HL-60/S4 treated with phorbol 12-myristate 13-acetate at 8.2 ng/mL for 4 days and 3 days (cell line): ENCODE measurements around the gene CDCA5.

Experiments
- in situ Hi-C: fragments of 300-500 bp; cut with MboI; formaldehyde crosslinking; loops from 2 replicates; pipeline ENCODE4 v1.15.0; 2022; ENCODE audit warnings: low sequenced_read_pairs

CDCA5 gene, protein sequence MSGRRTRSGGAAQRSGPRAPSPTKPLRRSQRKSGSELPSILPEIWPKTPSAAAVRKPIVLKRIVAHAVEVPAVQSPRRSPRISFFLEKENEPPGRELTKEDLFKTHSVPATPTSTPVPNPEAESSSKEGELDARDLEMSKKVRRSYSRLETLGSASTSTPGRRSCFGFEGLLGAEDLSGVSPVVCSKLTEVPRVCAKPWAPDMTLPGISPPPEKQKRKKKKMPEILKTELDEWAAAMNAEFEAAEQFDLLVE

GRCh38 chr11:65083834-65084597, at the start of gene CDCA5, which contains the start of gene ZFPL1:
Gene CDCA5 (minus strand): TSS chr11:65084040. CDS start chr11:65083978, 62 bp downstream.
Gene ZFPL1 (plus strand): TSS chr11:65084222. CDS start chr11:65084699, 477 bp downstream.
- in situ Hi-C loops = no loop called here

- in situ Hi-C loops = no loop called here
Measured at GRCh38 chr11:65132988-65133700, 49.3 kb upstream of the CDCA5 start.

DNA sequence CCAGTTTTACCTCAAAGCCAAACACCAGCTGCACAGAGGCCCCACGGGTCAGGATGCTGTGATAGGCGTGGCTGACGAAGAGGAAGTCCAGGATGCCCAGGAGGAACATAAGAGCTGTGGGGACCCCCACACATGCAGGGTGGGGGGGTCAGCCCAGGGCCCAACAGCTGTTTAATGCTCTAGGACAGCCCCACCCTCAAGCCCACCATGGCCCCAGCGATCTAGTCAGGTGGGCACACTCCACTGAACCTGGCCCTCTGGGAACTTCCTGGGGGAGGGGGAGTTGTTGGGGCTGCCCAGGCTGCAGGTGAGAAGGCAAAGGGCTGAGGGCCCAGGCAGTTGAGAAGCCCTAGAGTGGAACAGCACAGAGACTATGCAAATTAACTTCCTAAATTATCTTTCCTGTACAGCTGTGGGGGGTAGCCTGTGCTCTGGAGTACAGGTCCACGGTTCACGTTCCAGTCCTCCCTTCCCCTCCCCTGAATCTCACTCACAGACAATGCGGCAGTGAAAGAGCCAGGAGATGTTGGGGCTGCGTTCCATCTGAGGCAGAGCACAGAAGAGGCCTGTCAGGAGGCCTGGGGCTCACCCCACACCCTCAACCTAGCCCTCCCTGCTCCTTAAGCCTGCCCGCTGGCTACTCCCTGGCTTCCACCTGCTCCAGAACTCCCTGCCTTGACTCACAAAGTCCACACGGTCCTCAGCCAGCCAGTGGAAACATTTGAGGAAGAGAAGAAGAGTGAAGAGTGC, 48.6 kb upstream of the CDCA5 start:
- in situ Hi-C loops = no loop called here

GRCh38 chr11:65131895-65132237, 48.0 kb upstream of the CDCA5 start:
- in situ Hi-C loops = no loop called here

GRCh38 chr11:65131417-65131776, 47.6 kb upstream of the CDCA5 start:
- in situ Hi-C loops = no loop called here

DNA sequence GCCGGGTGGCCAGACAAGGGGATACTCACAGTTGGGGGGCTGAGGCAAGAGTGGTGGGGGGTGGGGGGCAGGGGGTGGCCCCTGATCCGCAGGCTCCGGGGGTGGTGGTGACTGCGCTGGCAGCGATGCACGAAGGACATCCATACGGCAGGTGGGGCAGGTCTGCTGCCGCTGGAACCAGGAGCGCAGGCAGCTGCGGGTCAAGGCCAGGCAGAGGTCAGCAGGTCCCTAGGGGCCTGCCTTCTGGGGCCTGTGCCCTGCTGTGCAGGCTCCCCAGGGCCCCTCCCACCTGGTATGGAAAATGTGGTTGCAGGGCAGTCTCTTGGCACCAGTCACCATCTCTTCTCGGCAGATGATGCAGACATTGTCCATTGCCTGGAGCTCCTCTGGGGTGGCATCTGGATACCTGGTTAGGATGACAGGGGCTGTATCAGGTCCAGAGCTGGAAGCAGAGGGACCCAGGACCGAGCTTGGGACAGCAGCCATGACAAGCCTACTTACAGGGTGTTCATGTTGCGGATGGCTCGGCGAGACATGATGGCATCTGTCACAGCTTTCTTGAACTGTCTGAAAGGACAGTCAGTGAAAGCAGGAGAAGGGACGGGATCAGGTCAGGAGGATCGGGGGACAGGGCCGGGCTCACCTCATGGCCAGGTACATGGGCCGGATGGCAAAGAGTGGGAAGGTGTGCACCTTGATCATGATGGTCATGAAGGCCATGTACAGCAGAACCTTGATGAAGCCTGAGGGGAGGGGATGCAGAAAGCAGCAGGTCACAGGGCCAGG, 47.0 kb upstream of the CDCA5 start:
- in situ Hi-C loops = no loop called here

DNA sequence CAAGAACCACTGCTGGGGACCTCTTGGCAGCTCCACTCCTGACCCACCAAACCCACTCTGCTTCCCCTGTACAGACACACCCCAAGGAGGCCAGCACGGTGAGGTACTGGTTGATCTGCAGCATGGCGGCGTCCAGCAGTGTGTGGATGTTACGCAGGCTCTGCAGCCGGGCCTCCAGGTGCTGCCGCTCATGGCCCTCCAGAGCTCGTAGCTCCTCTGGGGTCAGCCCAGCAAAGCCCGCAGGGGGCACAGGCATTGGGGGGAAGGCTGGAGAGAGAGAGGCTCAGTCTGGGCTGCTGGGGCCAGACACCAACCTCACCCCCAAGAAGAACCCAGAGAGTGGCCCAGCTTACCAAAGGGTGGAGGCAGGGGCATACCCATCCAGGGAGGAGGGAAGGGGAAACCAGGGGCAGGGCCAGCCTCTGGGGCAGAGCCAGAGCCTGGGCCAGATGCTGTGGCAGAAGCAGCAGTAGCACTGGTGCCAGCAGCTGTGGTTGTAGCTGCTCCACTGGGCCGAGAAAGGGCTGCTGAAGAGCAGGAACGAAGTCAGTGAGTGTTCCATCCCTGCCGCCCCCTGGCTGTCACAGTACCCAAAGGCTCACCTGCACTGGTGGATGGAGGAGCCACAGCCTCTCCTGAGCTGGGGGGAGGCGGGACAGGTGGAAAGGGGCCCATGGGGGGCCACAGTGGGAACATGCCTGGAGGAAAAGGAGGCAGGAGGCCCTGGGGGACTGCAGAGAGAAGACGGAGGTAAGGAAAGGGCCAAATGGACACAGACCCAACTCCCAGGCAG, 46.0 kb upstream of the CDCA5 start:
- in situ Hi-C loops = no loop called here

DNA sequence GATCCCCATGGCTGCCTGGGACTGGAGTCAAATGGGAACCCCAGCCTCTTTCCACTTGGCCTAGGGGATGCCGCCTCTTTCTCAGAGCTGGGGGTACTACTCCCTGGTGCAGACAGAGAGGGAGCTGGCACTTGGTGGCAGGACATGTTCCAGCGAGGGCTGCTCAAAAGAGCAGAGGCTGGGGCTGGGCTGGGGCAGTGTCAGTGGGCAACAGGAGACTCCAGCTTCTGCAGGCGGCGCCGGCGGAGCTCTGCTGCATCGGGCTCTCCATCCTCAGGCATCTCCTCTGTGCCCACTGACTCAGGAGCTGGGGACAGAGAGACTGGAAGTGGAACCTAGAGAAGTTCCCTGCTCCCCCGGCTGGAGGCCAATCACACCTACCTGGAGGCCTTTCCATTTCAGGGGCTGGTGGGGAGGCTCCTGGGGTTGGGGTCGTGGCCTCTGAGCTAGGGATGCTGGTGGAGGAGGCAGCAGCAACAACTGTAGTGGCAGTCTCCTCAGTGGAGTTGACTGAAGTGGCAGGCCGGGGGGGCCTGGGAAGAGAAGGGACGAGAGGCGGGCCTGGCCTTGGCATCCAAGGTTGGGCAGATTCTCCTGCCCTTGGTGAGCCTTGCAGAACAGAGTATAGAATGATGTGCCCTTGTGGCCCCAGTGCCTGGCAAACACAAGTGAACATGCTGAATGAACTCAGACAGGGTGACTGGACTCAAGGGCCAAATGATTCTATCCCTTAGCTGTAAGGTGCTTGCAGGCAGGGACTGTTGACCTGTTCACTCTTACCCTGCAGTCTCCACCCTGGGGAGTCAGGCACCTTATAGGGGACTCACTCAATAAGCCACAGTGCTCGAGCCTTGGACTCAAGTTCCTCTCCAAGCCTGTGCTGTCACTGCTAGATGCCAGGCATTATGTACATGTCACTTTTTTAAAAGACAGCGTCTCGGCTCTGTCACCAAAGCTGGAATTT, 44.6 kb upstream of the CDCA5 start:
- in situ Hi-C loops = no loop called here

DNA sequence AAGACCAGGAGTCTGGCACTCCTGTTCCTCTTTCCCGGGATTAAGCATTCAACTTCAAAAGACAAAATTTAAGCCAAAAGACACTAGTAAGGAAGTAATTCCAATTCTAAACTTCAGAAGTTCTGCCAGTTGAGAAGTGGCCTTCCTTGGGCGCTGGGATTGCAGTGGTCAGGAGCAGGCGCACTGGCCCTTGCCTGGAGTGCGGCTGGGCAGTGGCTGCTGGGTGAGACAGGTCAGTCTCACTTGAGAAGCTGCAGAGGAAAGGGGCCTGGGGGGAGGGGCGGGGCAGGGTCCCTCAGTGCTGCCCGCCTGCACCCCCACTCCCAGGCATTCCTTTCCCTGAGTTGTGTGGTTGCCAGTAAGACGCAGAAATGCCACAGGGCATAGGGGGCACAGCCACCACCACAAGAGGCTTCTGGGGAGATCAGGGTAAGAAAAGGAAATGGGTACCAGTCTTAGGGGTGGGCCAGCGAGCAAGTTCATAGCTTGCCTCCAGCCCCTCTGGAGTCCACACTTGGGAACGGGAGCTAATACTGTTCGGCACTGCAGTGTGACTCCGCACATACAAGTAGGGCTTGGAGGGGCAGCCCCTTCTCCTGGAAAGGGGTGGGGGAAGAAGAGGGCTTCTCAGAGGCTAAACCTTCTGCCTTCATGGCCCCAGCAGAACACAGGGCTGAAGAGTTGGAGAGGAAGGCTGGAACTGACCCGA, 43.8 kb upstream of the CDCA5 start:
- in situ Hi-C loops = no loop called here

DNA sequence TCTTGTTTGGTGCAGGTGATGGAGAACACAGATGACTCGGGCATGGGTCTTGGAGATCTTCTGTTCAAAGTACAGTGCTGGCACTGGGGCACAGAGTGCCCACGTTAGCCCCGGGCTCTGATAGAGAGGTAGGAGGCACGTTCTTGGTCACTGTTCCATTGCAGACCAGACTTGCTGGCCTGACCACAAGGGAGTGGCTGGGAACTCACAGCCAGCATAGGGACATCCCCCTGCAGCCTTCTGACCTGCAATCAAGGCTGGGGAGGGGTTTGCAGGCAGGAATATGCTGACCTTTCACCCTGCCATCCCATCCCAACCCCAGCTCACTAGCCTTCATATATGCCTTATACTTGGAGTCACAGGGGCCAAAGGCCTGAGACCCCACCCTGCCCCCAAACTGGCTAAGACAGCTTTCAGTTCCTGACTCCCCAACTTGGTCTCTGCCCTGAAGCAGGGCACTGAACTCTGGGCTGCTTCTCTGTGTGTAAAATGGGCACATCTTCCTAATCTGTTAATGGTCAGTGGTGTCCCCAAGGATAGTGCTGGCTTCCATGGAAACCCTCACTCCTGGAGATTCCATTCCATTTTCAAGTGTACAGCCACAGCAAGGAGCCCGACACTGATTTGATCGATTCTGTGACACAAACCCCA, 42.9 kb upstream of the CDCA5 start:
- in situ Hi-C loops = no loop called here

- in situ Hi-C loops = no loop called here
Measured at GRCh38 chr11:65125197-65126056, 41.6 kb upstream of the CDCA5 start.

GRCh38 chr11:65124480-65125196, 40.8 kb upstream of the CDCA5 start:
- in situ Hi-C loops = no loop called here

- in situ Hi-C loops = no loop called here
Measured at GRCh38 chr11:65121865-65122696, 38.2 kb upstream of the CDCA5 start, which contains the start of the genes FAU and MRPL49. Gene FAU (minus strand): TSS chr11:65122134. CDS start chr11:65121813, 321 bp downstream. Gene MRPL49 (plus strand): TSS chr11:65122321. CDS start chr11:65122347, 26 bp downstream.

- in situ Hi-C loops = no loop called here
Measured at GRCh38 chr11:65121447-65121864, 37.6 kb upstream of the CDCA5 start.

DNA sequence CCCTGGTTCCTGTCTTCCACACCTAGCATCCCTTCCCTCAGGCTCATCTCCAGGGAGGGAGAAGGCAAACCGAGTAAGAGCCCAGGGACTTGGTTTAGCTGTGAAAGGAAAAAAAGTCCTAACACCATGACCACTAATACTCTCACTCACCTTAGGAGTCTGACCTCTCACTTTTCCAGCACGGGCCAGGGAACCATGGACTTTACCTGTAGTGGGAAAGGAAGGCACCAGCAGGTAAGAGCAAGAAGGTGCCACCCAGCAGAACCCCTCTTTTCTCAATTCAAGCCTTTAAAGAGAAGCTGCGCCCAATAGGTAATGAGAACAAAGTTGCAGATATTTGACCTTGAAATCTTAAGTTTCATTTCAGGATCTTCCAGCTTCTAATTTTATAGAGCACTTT, 37.0 kb upstream of the CDCA5 start:
- in situ Hi-C loops = no loop called here
